GM18861 (cell line): ENCODE measurements around the gene KCNH4.
A peak's percentile ranks its signal among the peaks of the same experiment; 100 is the strongest.
"Not testable (repeated sequence)": the region's sequence is repeated elsewhere in the genome, so short reads cannot be mapped to it uniquely, and the experiment has no call there.

Experiments used
- ATAC-seq: cut with Tn5 transposase; IDR thresholded peaks from one replicate; pipeline ENCODE4 v1.9.1; 2021; ENCODE audit not compliant: unreplicated experiment

KCNH4 gene

DNA sequence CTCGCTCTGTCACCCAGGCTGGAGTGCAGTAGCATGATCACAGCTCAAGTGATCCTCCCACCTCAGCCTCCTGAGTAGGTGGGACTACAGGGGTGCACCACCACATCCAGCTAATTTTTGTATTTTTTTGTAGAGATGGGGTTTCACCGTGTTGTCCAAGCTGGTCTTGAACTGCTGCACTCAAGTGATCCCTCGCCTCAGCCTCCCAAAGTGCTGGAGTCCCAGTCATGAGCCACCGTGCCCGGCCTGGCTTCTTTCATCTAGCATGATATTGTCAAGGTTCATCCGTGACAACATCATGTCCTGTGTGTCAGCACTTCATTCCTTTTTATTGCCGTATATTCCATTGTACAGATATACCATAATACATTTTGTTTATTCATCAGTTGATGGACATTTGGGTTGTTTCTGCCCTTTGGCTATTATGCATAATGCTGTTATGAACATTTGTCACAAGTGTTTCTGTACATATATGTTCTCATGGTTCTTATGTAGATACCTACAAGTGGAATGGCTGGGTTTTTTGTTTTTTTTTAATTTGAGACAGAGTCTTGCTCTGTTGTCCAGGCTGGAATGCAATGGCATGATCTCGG is 16.7 kb upstream of the KCNH4 start:
- ATAC-seq, result no peak

GRCh38 chr17:42193969-42194899 is 13.3 kb upstream of the KCNH4 start, which contains the start of gene GHDC:
TSS of gene GHDC (minus strand) at chr17:42194494. CDS start at chr17:42193581, 913 bp downstream.
- ATAC-seq, result peak; percentile 79

GRCh38 chr17:42193216-42193968 is 12.4 kb upstream of the KCNH4 start:
- no peak for ATAC-seq

DNA sequence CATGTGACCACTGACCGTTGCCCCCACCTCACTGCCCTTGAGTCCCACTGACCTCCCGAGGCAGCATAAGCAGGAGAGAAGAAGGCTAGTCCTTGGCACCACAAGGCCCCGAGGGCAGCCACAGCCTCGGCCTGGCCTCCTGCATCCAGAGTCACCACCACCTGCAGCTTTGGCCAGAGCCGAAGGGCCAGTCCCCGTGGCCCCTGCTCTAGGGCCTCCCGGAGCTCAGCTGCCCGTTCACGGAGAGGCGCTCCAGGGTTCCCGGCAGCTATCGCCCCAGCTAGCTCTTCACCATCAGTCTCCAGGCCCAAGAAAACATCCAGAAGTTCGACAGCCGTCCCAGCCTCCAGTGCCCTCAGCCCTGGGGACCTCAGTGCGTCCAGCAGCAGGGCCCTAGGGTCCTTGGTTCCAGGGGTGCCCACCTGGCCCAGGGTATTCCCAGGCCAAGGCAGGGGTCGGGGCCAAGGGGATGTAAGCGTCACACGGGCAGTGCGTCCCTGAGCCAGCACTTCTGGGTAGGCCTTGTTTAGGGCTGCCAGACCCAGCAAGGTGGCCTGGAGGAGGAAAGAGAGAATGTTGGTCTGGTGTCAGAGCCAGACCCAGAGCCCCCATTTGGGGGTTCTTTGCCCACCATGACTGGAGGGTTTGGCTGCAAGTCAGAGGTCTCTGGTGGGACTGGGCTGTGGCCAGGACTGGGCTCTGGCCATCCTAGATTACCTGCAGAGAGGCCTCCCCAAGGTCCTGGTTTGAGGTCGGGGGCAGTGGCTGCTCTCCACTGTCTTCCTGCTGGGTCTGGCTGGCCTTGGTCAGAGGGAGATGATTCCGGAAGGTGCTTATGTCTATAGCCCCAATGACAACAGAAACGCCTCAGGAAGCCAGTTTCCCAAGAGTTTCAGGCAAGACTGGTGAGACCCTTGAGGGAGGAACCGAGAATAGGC is 11.5 kb upstream of the KCNH4 start:
- no peak for ATAC-seq

GRCh38 chr17:42191275-42191608 is 10.3 kb upstream of the KCNH4 start:
- ATAC-seq, result no peak

DNA sequence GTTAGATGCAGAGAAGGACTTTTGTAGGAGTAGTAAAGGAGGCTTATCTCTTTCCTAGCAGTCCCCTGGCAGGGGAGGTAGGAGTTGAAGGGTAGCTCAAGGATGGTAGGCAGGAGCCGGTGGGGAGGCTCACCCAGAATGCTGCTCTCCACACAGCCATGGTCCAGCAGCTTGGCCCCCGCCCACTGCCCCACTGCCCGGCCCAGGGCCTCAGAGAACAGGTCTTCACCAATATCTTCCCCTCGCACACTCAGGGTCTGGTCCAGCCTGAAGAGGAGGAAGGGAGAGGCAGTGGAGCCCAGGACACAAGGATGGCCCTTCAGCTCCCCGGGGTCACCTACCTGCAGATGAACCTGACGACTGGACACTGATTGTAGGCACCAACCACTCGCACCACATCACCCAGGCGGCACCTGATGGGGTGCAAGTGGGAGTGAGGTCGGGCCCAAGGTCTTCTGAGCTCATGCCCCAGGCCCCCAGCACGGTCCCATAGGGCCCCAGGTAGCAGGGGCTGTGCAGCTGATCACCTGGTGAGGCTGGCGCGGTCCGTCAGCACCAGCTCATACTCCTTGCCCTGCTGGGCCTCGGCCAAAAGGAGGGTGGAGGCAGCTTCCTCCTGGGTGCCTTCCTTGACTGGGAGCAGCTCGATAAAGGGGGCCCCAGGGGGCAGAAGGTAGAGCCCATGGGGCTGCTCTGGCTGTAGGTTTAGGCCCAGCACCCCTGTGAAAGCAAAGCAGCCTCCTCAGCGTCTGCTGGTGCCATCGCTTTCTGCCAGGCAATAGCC is 9.7 kb upstream of the KCNH4 start:
- no peak for ATAC-seq

GRCh38 chr17:42189651-42189965 is 8.7 kb upstream of the KCNH4 start:
- ATAC-seq, result no peak

DNA sequence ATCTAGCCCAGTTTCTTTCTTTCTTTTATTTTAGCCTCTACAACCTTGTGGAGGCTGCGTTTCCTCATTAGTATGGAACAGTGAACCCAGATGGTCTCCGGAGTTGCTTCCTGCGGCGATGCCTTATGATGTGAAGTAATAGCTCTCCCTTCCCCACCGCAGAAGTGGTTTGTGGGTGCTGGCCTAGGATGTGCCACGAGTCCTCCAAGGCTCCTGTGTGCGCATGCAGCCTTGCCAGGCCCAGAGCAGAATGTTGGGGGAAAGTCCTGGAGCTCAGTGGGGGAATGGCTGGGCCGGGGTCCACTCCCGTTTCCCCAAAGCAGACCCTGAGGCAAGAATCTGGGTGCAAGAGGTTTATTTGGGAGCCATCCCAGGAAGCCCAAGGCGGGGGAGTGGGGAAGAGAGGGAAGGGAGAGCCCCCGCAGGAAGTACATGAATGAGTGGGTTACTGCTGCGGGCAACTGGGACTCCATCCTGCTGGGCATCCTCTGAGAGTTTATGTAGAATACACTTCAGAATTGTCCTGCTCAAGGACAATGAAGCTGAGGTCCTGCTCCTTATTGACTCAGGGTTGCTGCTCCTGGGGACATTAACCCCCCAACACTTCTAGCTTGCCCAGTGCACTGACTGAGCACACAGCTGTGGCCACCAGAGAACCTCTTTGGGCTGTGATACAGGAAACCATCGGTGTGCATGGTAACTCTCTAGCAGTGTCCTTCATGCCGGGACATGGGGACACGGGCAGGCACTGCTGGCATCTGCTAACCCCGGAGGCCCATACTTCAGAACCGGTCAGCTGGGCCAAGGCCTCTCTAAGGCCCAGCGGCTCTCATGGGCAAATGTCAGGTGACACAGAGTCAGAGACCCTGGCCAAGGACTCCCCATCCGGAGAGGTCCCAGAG is 8.1 kb upstream of the KCNH4 start:
- ATAC-seq, result no peak

DNA sequence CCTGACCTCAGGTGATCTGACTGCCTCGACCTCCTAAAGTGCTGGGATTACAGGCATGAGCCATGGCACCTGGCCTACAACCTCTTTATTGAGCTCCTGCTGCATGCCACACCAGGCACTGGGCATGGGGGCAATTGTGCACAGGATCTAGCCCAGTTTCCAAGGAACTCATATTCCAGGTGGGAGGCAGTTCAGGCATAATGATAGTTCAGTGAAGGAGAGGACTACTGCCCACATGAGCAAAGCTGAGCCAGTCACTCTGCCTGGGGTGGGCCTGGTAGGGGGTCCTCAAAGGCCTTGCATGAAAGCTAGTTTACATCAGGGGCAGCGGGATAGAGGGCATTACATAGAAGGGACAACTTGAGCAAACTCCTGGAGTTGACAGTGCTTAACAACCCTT is 6.9 kb upstream of the KCNH4 start:
- ATAC-seq, result no peak

DNA sequence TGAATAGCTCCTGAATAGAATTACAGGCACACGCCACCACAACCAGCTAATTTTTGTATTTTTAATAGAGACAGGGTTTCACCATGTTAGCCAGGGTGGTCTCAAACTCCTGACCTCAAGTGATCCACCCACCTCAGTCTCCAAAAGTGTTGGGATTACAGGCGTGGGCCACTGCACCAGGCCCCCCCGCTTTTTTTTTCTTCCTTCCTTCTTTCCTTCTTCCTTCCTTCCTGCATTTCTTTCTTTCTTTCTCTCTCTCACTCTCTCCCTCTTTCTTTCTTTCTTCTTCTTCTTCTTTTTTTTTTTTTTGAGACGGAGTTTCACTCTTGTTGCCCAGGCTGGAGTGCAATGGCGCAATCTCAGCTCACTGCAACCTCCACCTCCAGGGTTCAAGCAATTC is 5.2 kb upstream of the KCNH4 start:
- ATAC-seq, result not testable (repeated sequence)

GRCh38 chr17:42185621-42185930 is 4.6 kb upstream of the KCNH4 start:
- ATAC-seq, result no peak

- ATAC-seq, result no peak
Observed at GRCh38 chr17:42184713-42185620, 4.0 kb upstream of the KCNH4 start, which contains the start of gene HCRT. TSS of gene HCRT (minus strand) at chr17:42185452. CDS start at chr17:42185365, 87 bp downstream.

DNA sequence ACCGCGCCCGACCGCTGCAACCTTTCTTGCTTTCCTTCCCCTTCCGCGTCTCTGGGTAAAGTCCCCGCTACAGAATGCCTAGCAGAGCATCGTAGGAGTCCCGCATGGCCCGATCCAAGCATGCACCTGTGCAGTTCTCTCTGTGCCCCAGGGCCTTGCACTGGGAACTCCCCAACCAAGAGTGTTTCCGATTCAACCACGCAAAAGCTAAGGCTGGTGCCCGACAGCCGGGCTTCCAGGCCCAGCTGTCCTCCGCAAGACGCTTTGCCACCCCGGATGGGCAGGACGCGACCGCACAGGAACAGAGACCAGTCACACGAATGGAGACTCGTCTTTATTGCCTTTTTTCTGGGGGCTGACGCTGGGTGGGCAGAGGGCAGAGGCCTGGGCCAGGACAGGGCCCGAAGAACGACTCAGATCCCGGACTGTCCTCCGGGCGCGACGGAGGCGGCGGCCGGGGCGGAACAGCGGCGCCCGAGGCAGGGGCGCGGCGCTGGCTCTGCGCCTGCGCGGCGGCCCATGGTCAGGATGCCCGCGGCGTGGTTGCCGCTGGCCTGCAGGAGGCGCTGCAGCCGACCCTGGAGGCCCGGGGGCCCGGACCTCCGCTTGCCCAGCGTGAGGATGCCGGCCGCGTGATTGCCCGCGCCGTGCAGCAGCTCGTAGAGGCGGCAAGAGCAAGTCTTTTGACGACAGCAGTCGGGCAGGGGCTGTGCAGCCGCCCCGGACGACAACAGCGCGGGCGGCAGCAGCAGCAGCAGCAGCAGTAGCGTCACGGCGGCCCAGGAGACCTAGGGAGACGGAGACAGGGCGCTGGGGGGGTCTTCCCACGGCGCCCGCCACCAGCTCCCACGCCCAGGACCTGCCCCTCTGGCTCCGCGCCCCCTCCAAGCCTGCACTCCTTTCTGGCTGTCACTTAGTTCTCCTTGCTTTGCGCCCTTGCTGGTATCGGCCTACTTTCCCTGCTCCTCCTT is 3.1 kb upstream of the KCNH4 start:
- ATAC-seq, result peak; percentile 54

GRCh38 chr17:42182927-42183734 is 2.2 kb upstream of the KCNH4 start:
- no peak for ATAC-seq

DNA sequence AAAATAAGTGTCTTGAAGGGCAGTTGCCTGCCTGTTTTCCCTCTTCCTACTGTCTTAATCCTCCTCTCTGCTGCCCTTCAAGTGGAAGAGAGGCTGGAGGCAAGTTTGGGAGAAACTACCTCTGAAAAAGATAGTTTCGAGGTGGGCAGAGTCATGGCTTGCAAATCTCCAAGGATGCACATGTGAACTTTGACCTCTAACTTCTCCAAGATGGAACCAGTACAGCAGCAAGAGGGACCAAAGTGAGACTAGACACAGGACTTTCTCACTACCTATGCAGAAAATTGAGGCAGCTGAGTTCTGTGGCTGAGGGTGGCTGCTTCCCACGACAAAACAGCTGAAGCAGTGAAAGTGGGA is 887 bp upstream of the KCNH4 start:
- ATAC-seq, result no peak

DNA sequence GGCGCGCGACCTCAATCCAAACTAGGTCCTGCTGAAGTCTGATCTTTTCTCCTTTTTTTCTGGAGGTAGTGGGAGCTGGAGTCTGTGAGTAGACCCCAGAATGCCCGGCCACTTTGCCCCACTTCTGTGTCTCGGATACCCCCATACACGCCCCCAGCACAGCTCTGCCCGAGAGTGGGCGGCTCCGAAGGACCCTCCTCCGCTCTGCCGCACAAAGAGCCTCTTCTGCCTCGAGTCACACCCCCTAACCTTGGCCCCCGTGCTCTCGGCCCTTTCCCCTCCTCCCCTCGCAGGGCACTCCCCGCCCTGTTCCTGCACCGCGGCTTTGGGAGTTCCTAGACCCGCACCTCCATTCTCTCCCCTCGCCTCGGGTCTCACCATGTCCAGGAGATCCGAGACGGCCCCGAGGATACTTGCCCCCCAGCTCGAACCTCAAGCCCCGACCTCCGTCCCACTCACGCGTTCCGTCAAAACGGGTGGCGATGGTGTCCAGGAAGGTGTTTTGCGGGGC is 476 bp downstream of the KCNH4 start:
- ATAC-seq, result no peak
